HFFc6 (cell line): ENCODE data around the gene PYROXD2. TPM values are rescaled to one million over a fixed set of nuclear protein-coding genes. Genes with fewer than 3 reads are reported as not detected.
A peak's percentile ranks its signal among the peaks of the same experiment; 100 is the strongest.

Experiments used
- DNase-seq: peaks from one replicate; pipeline ENCODE4 v3.0.0-alpha.2; 2018
- H3K27ac Mint-ChIP-seq: 2 replicates; pipeline ENCODE4 v1.8.0; 2020; ENCODE audit warnings: mild to moderate bottlenecking, mixed read lengths
- H3K27me3 Mint-ChIP-seq: 2 replicates; pipeline ENCODE4 v1.8.0; 2021; ENCODE audit warnings: mild to moderate bottlenecking, moderate library complexity, mixed read lengths; ENCODE audit not compliant: insufficient read depth
- H3K36me3 Mint-ChIP-seq: 2 replicates; pipeline ENCODE4 v1.8.0; 2021; ENCODE audit warnings: low read depth, mixed read lengths
- H3K4me1 Mint-ChIP-seq: 2 replicates; pipeline ENCODE4 v1.8.0; 2020; ENCODE audit warnings: low read depth, mixed read lengths
- H3K4me3 Mint-ChIP-seq: 2 replicates; pipeline ENCODE4 v1.8.0; 2020; ENCODE audit warnings: mild to moderate bottlenecking, moderate library complexity, mixed read lengths
- H3K9me3 Mint-ChIP-seq: 2 replicates; pipeline ENCODE4 v1.8.0; 2020; ENCODE audit warnings: mild to moderate bottlenecking, mixed read lengths
- CTCF ChIP-seq: fragments of 200-600 bp; sonication (generic); IDR thresholded peaks from 2 replicates; pipeline ENCODE4 v1.5.0; 2021; ENCODE audit warnings: antibody characterized with exemption, mild to moderate bottlenecking
- total RNA-seq, 6 experiments: library from RNA; stranded (reverse); fragmentation: NEBNext Ultra II Directional; extraction: Animal tissue kit (Norgen Biotek cat#: 25700); gene quantifications; 2 replicates in 1 of 6; 3 replicates in 5 of 6; pipeline ENCODE4 v1.2.3, GENCODE V29; 2021

PYROXD2 gene
- total RNA-seq, 6 experiments from 2014 or later, result 7.6 to 10.3 (median 8.9) TPM

- Mint-ChIP-seq H3K27ac (no peak overlapping the region), H3K4me1 (peaks cover 23% of the 10 kb centered on the region), H3K4me3 (no peak overlapping the region), H3K9me3 (no peaks in the 10 kb centered on the region), H3K36me3 (peaks cover 5% of the 10 kb centered on the region), H3K27me3 (peaks cover 2% of the 10 kb centered on the region; the same call in 1 of the 2 replicates)
- TF ChIP-seq CTCF, result no peak
- no peak for DNase-seq
Measured at GRCh38 chr10:98417481-98417959, 2.5 kb upstream of the PYROXD2 start.

GRCh38 chr10:98416606-98417388 lies 1.8 kb upstream of the PYROXD2 start:
- peaks cover 5% of the 10 kb centered on the region for H3K36me3 Mint-ChIP-seq
- H3K27ac Mint-ChIP-seq, result no peak overlapping the region; the same call in 1 of the 2 replicates
- no peak for TF ChIP-seq CTCF
- no peaks in the 10 kb centered on the region for H3K9me3 Mint-ChIP-seq
- DNase-seq, result no peak
- H3K4me1 Mint-ChIP-seq, result peaks cover 29% of the 10 kb centered on the region
- H3K4me3 Mint-ChIP-seq, result no peak overlapping the region
- H3K27me3 Mint-ChIP-seq, result peaks cover 2% of the 10 kb centered on the region; the same call in 1 of the 2 replicates

GRCh38 chr10:98415731-98416119 lies 743 bp upstream of the PYROXD2 start:
- Mint-ChIP-seq H3K9me3 (no peaks in the 10 kb centered on the region), H3K27ac (peak overlapping the region; percentile 58), H3K27me3 (peaks cover 2% of the 10 kb centered on the region; the same call in 1 of the 2 replicates), H3K4me1 (peaks cover 32% of the 10 kb centered on the region), H3K4me3 (no peak overlapping the region), H3K36me3 (peaks cover 5% of the 10 kb centered on the region)
- no peak for TF ChIP-seq CTCF
- no peak for DNase-seq

GRCh38 chr10:98414578-98414931 lies 427 bp downstream of the PYROXD2 start:
- Mint-ChIP-seq H3K36me3 (peaks cover under 1% of the 10 kb centered on the region), H3K27ac (peak overlapping the region; percentile 78)
- no peak for DNase-seq

GRCh38 chr10:98411768-98412167 lies 3.2 kb downstream of the PYROXD2 start:
- Mint-ChIP-seq H3K36me3 (no peaks in the 10 kb centered on the region; the same call in 1 of the 2 replicates), H3K4me1 (peaks cover 32% of the 10 kb centered on the region), H3K4me3 (no peak overlapping the region), H3K9me3 (no peaks in the 10 kb centered on the region), H3K27ac (no peak overlapping the region), H3K27me3 (peaks cover 2% of the 10 kb centered on the region)
- no peak for TF ChIP-seq CTCF
- no peak for DNase-seq

More at GRCh38 chr10:98414578-98414931, 427 bp downstream of the PYROXD2 start:
- H3K4me3 Mint-ChIP-seq, result peak overlapping the region; percentile 89
- no peak for TF ChIP-seq CTCF
- H3K4me1 Mint-ChIP-seq, result peaks cover 32% of the 10 kb centered on the region
- H3K27me3 Mint-ChIP-seq, result peaks cover 2% of the 10 kb centered on the region; the same call in 1 of the 2 replicates
- no peaks in the 10 kb centered on the region for H3K9me3 Mint-ChIP-seq
